ENCODE data around the gene LIPM.
"Not testable (repeated sequence)": the region's sequence is repeated elsewhere in the genome, so short reads cannot be mapped to it uniquely, and the experiment has no call there.

Gene LIPM

GRCh38 chr10:88804083-88804812 lies 1.7 kb downstream of the LIPM start:
- DNase-seq: no peak

GRCh38 chr10:88805361-88805760 lies 2.8 kb downstream of the LIPM start:
- no peak for DNase-seq

GRCh38 chr10:88805924-88806323 lies 3.4 kb downstream of the LIPM start:
- no peak for DNase-seq

GRCh38 chr10:88809621-88810020 lies 7.1 kb downstream of the LIPM start:
- DNase-seq: no peak

GRCh38 chr10:88810196-88810961 lies 7.8 kb downstream of the LIPM start:
- DNase-seq: no peak

GRCh38 chr10:88813200-88813599 lies 10.7 kb downstream of the LIPM start:
- DNase-seq: no peak

DNA sequence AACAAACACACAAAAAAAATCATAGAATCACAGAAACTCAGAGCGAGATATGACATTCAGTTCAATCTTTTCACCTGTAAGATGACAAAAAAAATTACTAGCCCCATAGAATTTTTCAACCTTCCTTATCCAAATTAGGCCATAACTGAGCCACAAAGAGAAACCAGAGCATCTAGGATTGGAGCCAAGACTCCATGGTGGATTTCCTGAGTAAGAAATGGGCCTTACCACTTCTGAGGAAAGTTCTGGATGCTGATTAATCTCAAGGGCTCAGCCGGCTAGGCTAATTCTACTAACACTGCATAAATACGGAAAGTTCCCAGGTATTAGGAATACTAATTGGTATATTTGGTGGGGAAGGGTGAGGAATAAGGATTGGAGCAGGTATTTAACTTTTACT lies 16.8 kb downstream of the LIPM start:
- DNase-seq: no peak

- no peak for DNase-seq
Observed at GRCh38 chr10:88820748-88821401, 18.3 kb downstream of the LIPM start.

- DNase-seq: no peak
Observed at GRCh38 chr10:88826388-88826787, 23.9 kb downstream of the LIPM start.

DNA sequence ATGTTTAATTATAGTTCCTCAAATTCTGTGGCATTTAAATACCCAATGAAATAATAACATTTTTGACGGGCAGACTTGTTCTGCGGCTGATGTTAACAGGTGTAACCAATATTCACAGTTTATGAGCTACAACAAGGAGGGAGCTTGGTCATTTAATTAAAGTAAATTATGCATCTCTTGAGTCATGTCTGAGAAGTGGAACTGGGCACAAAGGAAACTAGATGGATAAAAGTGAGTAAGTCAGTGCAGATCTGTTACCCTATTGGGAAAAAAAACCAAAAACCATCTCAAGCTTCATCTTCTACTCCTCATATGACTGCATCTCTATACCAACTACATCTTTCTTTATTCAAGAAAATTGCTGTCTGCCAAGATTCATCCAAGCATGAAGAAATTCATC lies 25.1 kb downstream of the LIPM start:
- no peak for DNase-seq

GRCh38 chr10:88828310-88828709 lies 25.8 kb downstream of the LIPM start:
- no peak for DNase-seq

GRCh38 chr10:88830643-88831268 lies 28.2 kb downstream of the LIPM start:
- no peak for DNase-seq

DNA sequence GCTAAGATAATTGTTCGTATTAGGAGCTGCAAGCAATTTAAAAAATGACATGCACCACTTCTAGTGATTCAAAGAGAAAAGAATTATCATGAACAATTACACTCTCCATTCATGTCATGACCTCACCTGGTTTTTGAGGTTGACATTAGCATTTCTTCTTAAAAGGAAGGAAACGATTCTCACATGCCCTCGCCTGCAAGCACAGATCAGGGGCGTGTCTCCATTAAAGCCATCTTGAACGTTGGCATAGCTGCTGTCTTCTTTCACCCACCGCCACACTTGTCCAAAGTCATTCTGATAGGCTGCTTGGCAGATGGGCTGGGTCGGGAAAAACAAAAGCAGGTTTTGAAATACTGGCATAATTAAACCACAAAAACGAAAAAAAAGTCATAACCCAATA lies 29.2 kb downstream of the LIPM start:
- peak; percentile 52 for DNase-seq

- no peak for DNase-seq
Observed at GRCh38 chr10:88832376-88832775, 29.8 kb downstream of the LIPM start.

GRCh38 chr10:88833156-88833555 lies 30.6 kb downstream of the LIPM start:
- no peak for DNase-seq

DNA sequence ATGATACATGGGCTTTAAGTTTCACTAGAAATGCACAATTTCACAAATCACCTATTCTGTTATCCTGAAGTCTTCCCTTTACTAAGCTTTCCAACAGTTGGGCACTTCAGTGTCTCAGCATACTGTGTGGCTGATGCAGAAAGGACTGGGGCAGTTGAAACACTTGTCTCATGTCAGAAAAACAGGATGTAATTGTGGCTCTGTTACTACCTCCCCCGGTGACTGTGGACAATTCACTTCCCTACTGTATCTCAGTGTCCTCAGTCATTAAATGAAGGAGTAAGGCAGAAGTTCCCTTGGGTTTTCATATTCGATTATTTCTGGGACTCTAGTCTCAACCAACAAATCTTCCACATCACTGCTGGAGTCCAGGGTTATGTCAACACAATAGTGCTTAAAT lies 31.2 kb downstream of the LIPM start:
- no peak for DNase-seq

DNA sequence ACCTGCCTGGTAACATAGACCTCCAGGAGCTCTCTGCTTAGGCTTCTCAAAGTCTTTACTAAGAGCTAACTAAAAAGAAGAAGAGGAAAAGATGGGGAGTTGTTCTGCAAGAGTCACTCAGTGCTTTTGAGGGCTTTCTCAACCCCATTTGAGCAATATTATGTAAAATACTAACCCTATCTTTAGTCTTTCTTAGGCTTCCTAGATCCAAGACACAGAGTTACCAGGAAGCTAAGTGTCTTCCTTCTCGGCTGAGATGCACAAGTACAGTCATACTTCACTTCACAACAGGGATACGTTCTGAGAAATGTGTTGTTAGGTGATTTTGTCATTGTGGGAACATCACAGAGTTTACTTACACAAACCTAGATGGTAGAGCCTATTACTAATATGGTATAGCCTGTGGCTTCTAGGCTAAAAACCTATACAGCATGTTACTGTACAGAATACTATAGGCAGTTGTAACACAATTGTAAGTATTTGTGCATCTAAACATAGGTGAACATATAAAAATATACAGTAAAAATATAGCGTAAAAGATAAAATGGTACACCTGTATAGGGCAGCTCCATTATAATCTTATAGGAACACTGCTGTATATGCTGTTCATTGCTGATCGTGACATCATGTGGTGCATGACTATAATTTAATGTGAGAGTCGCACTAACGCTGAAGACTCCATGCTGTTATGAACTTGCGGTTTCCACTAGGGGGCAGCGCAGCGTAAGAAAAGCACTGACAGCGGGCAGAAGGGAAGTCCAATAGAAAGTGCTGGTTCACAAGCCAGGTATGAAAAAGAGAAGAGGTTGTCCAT lies 32.8 kb downstream of the LIPM start:
- peak; percentile 91 for DNase-seq

GRCh38 chr10:88835910-88836221 lies 33.3 kb downstream of the LIPM start:
- DNase-seq: no peak

- DNase-seq: not testable (repeated sequence)
Observed at GRCh38 chr10:88837632-88838031, 35.1 kb downstream of the LIPM start.

DNA sequence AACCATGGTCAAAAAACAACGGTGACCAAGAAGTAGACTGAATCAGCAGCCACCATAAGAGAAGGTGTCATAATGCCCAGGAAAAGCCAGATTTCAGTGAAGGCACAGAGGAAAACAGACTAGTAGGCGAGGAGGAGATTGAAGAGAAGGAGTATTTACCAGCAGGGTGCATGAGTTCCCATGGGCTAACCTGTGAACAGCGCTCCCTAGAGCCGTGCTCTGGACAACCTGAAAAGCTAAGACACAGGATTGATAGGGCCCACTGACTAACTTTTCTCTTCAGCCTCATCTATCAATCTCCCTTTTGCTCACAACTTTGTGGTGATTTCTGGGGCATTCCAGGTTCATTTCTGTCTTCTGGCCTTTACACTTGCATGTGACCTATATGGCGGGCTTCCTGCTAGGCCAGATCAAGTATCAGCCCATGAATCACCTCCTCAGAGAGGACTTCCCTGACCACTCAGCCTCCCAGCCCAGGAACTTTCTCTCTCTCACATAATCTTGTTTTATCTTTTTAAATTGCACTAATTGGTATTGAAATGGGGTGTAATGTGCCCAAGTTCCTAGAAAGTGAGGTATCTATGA lies 36.3 kb downstream of the LIPM start:
- no peak for DNase-seq

DNA sequence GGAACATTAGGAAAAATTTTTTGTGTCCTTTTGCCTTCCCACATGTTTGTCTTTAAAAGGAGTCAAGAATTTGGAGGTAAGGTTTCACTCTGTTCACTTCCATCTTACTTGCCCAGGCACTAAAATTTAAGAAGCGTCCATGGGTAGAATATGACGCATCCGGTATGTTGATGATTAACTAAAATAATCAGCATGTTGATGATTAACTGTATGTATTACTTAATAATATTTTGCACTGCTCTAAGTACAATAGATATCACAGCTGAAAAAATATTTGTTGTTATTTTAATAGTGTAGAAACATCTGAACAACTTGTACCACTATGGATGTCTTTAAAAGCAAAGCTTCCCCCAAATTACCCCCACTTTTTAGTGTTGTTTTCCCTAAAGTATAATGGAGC lies 37.6 kb downstream of the LIPM start:
- no peak for DNase-seq

GRCh38 chr10:88840881-88841280 lies 38.4 kb downstream of the LIPM start:
- no peak for DNase-seq
